HEK293 (cell line): ENCODE data around the gene ADIG.

Source experiments
- CTCF ChIA-PET: fragments of 350-600 bp; formaldehyde crosslinking; extraction: SDS; loops from one replicate; lab custom pipeline; 2021; ENCODE audit warnings: antibody characterized with exemption; lab: Yijun Ruan, JAX
- POLR2A ChIA-PET: fragments of 300-600 bp; formaldehyde crosslinking; extraction: SDS; loops from one replicate; lab custom pipeline; 2020; ENCODE audit warnings: antibody characterized with exemption, inconsistent platforms; lab: Yijun Ruan, JAX
- H3K27ac ChIP-seq: fragments of 200-500 bp; sonication (Bioruptor generic); 2 replicates; pipeline ENCODE4 v1.5.1; 2014; ENCODE audit warnings: low read depth, low read length, control low read depth, inconsistent platforms; ENCODE audit errors: extremely low read depth
- H3K36me3 ChIP-seq, 2 experiments: fragments of 200-500 bp in 1 of 2; sonication (Bioruptor generic) in 1 of 2; 1 replicate in 1 of 2; 2 replicates in 1 of 2; pipeline ENCODE4 v1.5.1; 2014 to 2017; ENCODE audit warnings: inconsistent platforms in 2 of 2, low read length in 2 of 2; ENCODE audit not compliant: control insufficient read depth in 2 of 2, insufficient read depth in 1 of 2
- H3K4me1 ChIP-seq: fragments of 200-500 bp; sonication (Bioruptor generic); 2 replicates; pipeline ENCODE4 v1.5.1; 2014; ENCODE audit warnings: mild to moderate bottlenecking, low read length, inconsistent platforms; ENCODE audit not compliant: control insufficient read depth, insufficient read depth
- H3K4me3 ChIP-seq: 2 replicates; pipeline ENCODE4 v1.5.1; 2011; ENCODE audit warnings: low read depth, mild to moderate bottlenecking, control low read depth, low read length, moderate library complexity
- H3K9me3 ChIP-seq: fragments of 200-500 bp; sonication (Bioruptor generic); 2 replicates; pipeline ENCODE4 v1.5.1; 2014; ENCODE audit warnings: low read depth, low read length, inconsistent platforms; ENCODE audit not compliant: control insufficient read depth, insufficient read depth
- KLF1 ChIP-seq: fragments of 450-650 bp; formaldehyde crosslinking; IDR thresholded peaks from 2 replicates; pipeline ENCODE4 v1.5.1; 2016; ENCODE audit warnings: missing biosample characterization, missing genetic modification characterization
- KLF10 ChIP-seq: fragments of 450-650 bp; IDR thresholded peaks from 2 replicates; pipeline ENCODE4 v1.5.1; 2018; ENCODE audit warnings: missing biosample characterization, mild to moderate bottlenecking, missing genetic modification characterization
- KLF17 ChIP-seq: fragments of 450-650 bp; formaldehyde crosslinking; IDR thresholded peaks from 2 replicates; pipeline ENCODE4 v1.5.1; 2016; ENCODE audit warnings: missing biosample characterization, missing genetic modification characterization
- PRDM1 ChIP-seq: fragments of 450-650 bp; formaldehyde crosslinking; IDR thresholded peaks from 2 replicates; pipeline ENCODE4; 2016; ENCODE audit warnings: missing biosample characterization, missing genetic modification characterization
- SP2 ChIP-seq: fragments of 450-650 bp; formaldehyde crosslinking; IDR thresholded peaks from 2 replicates; pipeline ENCODE4 v1.5.1; 2016; ENCODE audit warnings: missing biosample characterization, missing genetic modification characterization
- ZFHX2 ChIP-seq: fragments of 450-650 bp; formaldehyde crosslinking; conservative IDR thresholded peaks from 2 replicates; pipeline ENCODE4 v1.5.1; 2016; ENCODE audit warnings: missing biosample characterization, missing genetic modification characterization
- ZNF138 ChIP-seq: fragments of 450-650 bp; formaldehyde crosslinking; IDR thresholded peaks from 2 replicates; pipeline ENCODE4 v1.5.1; 2016; ENCODE audit warnings: missing biosample characterization, missing genetic modification characterization, borderline replicate concordance
- ZNF140 ChIP-seq: fragments of 450-650 bp; formaldehyde crosslinking; IDR thresholded peaks from 2 replicates; pipeline ENCODE4 v1.5.1; 2016; ENCODE audit warnings: missing biosample characterization, missing genetic modification characterization
- ZNF169 ChIP-seq: fragments of 450-650 bp; formaldehyde crosslinking; IDR thresholded peaks from 2 replicates; pipeline ENCODE4 v1.5.1; 2016; ENCODE audit warnings: missing biosample characterization, missing genetic modification characterization
- ZNF174 ChIP-seq: fragments of 450-650 bp; formaldehyde crosslinking; IDR thresholded peaks from 2 replicates; pipeline ENCODE4 v1.5.0; 2017; ENCODE audit warnings: missing biosample characterization, mild to moderate bottlenecking, missing genetic modification characterization
- ZNF175 ChIP-seq: fragments of 450-650 bp; formaldehyde crosslinking; IDR thresholded peaks from 2 replicates; pipeline ENCODE4 v1.5.1; 2016; ENCODE audit warnings: missing biosample characterization, missing genetic modification characterization
- ZNF266 ChIP-seq: fragments of 450-650 bp; formaldehyde crosslinking; IDR thresholded peaks from 2 replicates; pipeline ENCODE4 v1.5.1; 2016; ENCODE audit warnings: missing biosample characterization, missing genetic modification characterization, low read depth
- ZNF292 ChIP-seq: fragments of 450-650 bp; formaldehyde crosslinking; IDR thresholded peaks from 2 replicates; pipeline ENCODE4 v1.5.1; 2016; ENCODE audit warnings: low read depth, missing biosample characterization, missing genetic modification characterization, borderline replicate concordance
- ZNF391 ChIP-seq: fragments of 450-650 bp; formaldehyde crosslinking; IDR thresholded peaks from 2 replicates; pipeline ENCODE4 v1.5.1; 2016; ENCODE audit warnings: low read depth, missing biosample characterization, missing genetic modification characterization, borderline replicate concordance
- ZNF426 ChIP-seq: fragments of 450-650 bp; formaldehyde crosslinking; IDR thresholded peaks from 2 replicates; pipeline ENCODE4 v1.5.1; 2017; ENCODE audit warnings: missing biosample characterization, missing genetic modification characterization, mild to moderate bottlenecking, inconsistent platforms, moderate library complexity
- ZNF473 ChIP-seq: fragments of 450-650 bp; formaldehyde crosslinking; IDR thresholded peaks from 2 replicates; pipeline ENCODE4 v1.5.1; 2017; ENCODE audit warnings: missing biosample characterization, missing genetic modification characterization
- ZNF48 ChIP-seq: fragments of 450-650 bp; formaldehyde crosslinking; IDR thresholded peaks from 2 replicates; pipeline ENCODE4 v1.5.1; 2016; ENCODE audit warnings: missing biosample characterization, missing genetic modification characterization
- ZNF645 ChIP-seq: fragments of 450-650 bp; formaldehyde crosslinking; IDR thresholded peaks from 2 replicates; pipeline ENCODE4; 2016; ENCODE audit warnings: missing biosample characterization, missing genetic modification characterization
- ZNF670 ChIP-seq: fragments of 450-650 bp; formaldehyde crosslinking; IDR thresholded peaks from 2 replicates; pipeline ENCODE4 v1.5.1; 2016; ENCODE audit warnings: missing biosample characterization, missing genetic modification characterization, low read depth
- ZNF692 ChIP-seq: fragments of 450-650 bp; formaldehyde crosslinking; IDR thresholded peaks from 2 replicates; pipeline ENCODE4 v1.5.1; 2016; ENCODE audit warnings: missing biosample characterization, missing genetic modification characterization
- ZNF701 ChIP-seq: fragments of 450-650 bp; formaldehyde crosslinking; IDR thresholded peaks from 2 replicates; pipeline ENCODE4 v1.5.1; 2016; ENCODE audit warnings: missing biosample characterization, missing genetic modification characterization
- ZSCAN18 ChIP-seq: fragments of 450-650 bp; formaldehyde crosslinking; IDR thresholded peaks from 2 replicates; pipeline ENCODE4 v1.5.1; 2016; ENCODE audit warnings: missing biosample characterization, missing genetic modification characterization
- ZSCAN23 ChIP-seq: fragments of 450-650 bp; formaldehyde crosslinking; IDR thresholded peaks from 2 replicates; pipeline ENCODE4 v1.5.1; 2016; ENCODE audit warnings: missing biosample characterization, missing genetic modification characterization
- TF ChIP-seq, protein P1 (sequence below): fragments of 450-650 bp; formaldehyde crosslinking; IDR thresholded peaks from 2 replicates; pipeline ENCODE4 v1.5.1; 2016; ENCODE audit warnings: missing biosample characterization, missing genetic modification characterization

The ADIG gene

GRCh38 chr20:38547288-38548085 lies 33.5 kb upstream of the ADIG start:
- CTCF ChIA-PET = no interaction called here
- TF ChIP-seq PRDM1 (tag by site-specific recombination) = no peak
- no peak for TF ChIP-seq ZNF266 (tag by site-specific recombination)
- TF ChIP-seq KLF10 = no peak
- no peak for TF ChIP-seq ZSCAN18 (tag by site-specific recombination)
- TF ChIP-seq ZNF174 (tag by site-specific recombination) = no peak
- no peak for TF ChIP-seq ZNF692 (tag by site-specific recombination)
- TF ChIP-seq KLF1 (tag by site-specific recombination) = no peak
- TF ChIP-seq, protein P1, sequence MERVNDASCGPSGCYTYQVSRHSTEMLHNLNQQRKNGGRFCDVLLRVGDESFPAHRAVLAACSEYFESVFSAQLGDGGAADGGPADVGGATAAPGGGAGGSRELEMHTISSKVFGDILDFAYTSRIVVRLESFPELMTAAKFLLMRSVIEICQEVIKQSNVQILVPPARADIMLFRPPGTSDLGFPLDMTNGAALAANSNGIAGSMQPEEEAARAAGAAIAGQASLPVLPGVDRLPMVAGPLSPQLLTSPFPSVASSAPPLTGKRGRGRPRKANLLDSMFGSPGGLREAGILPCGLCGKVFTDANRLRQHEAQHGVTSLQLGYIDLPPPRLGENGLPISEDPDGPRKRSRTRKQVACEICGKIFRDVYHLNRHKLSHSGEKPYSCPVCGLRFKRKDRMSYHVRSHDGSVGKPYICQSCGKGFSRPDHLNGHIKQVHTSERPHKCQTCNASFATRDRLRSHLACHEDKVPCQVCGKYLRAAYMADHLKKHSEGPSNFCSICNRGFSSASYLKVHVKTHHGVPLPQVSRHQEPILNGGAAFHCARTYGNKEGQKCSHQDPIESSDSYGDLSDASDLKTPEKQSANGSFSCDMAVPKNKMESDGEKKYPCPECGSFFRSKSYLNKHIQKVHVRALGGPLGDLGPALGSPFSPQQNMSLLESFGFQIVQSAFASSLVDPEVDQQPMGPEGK (tag by site-specific recombination) = no peak
- no peak for TF ChIP-seq ZSCAN23 (tag by site-specific recombination)
- TF ChIP-seq KLF17 (tag by site-specific recombination) = no peak
- no peak for TF ChIP-seq SP2 (tag by site-specific recombination)
- no peak for TF ChIP-seq ZNF473
- TF ChIP-seq, all 188 proteins: peak for 0
- no peak overlapping the region for H3K27ac ChIP-seq
- H3K4me3 ChIP-seq = no peak overlapping the region
- H3K36me3 ChIP-seq = peaks cover 31 to 87% of the 10 kb centered on the region in 2 experiments
- no peaks in the 10 kb centered on the region for H3K4me1 ChIP-seq
- no peaks in the 10 kb centered on the region for H3K9me3 ChIP-seq
- POLR2A ChIA-PET = no interaction called here

- H3K4me3 ChIP-seq = no peak overlapping the region
- no peaks in the 10 kb centered on the region for H3K9me3 ChIP-seq
- H3K27ac ChIP-seq = no peak overlapping the region
- POLR2A ChIA-PET = no interaction called here
- H3K36me3 ChIP-seq = peaks cover 30 to 87% of the 10 kb centered on the region in 2 experiments
- H3K4me1 ChIP-seq = no peaks in the 10 kb centered on the region
- CTCF ChIA-PET = interaction anchor here (0.9 kb wide), 1 partner anchor 15 kb away, joined by 3 read pairs; no protein-coding TSS in a partner anchor
- TF ChIP-seq ZNF645 (tag by site-specific recombination) = no peak
- no peak for TF ChIP-seq ZNF426 (tag by site-specific recombination)
- no peak for TF ChIP-seq ZNF140 (tag by site-specific recombination)
- no peak for TF ChIP-seq ZNF391 (tag by site-specific recombination)
- TF ChIP-seq ZNF292 = no peak
- TF ChIP-seq ZNF701 = no peak
- TF ChIP-seq ZNF169 (tag by site-specific recombination) = no peak
- no peak for TF ChIP-seq ZFHX2 (tag by site-specific recombination)
- no peak for TF ChIP-seq ZNF48 (tag by site-specific recombination)
- no peak for TF ChIP-seq ZNF175 (tag by site-specific recombination)
- no peak for TF ChIP-seq ZNF138 (tag by site-specific recombination)
- TF ChIP-seq ZNF670 (tag by site-specific recombination) = no peak
These were observed 32.5 kb upstream of the ADIG start for GRCh38 chr20:38548356-38549083.
